Activated T-cell treated with anti-CD3 and anti-CD28 coated beads for 24 hours (primary cell): ENCODE results near the gene SLC16A3.

Experiments used
- DNase-seq: peaks from one replicate; pipeline ENCODE4 v3.0.0-alpha.2; 2020; ENCODE audit warnings: low read depth

Gene SLC16A3

GRCh38 chr17:82287013-82287867 lies 58.4 kb downstream of the SLC16A3 start:
- no peak for DNase-seq

- no peak for DNase-seq
Observed at GRCh38 chr17:82287868-82288801, 59.3 kb downstream of the SLC16A3 start.
